Smooth muscle cell (in vitro differentiated cells): ENCODE data around the gene ROR2. TPM values are rescaled to one million over a fixed set of nuclear protein-coding genes. Genes with fewer than 3 reads are reported as not detected.
A peak's percentile ranks its signal among the peaks of the same experiment; 100 is the strongest.

Experiments
- DNase-seq: peaks from one replicate; lab custom pipeline; 2025; ENCODE audit not compliant: unreplicated experiment; lab: John Stamatoyannopoulos, UW
- H2AFZ ChIP-seq: fragments of 200-600 bp; sonication (generic); 2 replicates; pipeline ENCODE4 v1.6.0; 2016; ENCODE audit warnings: antibody characterized with exemption, low read depth, mild to moderate bottlenecking
- H3F3A ChIP-seq: fragments of 200-600 bp; sonication (generic); 2 replicates; pipeline ENCODE4 v1.6.0; 2017; ENCODE audit warnings: antibody characterized with exemption, low read depth
- H3K27ac ChIP-seq: fragments of 200-600 bp; sonication (generic); 2 replicates; pipeline ENCODE4 v1.5.1; 2016; ENCODE audit warnings: low read depth, mild to moderate bottlenecking
- H3K27me3 ChIP-seq: fragments of 200-600 bp; sonication (generic); 2 replicates; pipeline ENCODE4 v1.6.1; 2016; ENCODE audit warnings: low read depth, mild to moderate bottlenecking
- H3K36me3 ChIP-seq: fragments of 200-600 bp; sonication (generic); 2 replicates; pipeline ENCODE4 v1.5.1; 2016; ENCODE audit warnings: low read depth
- H3K4me1 ChIP-seq: fragments of 200-600 bp; sonication (generic); 2 replicates; pipeline ENCODE4 v1.5.1; 2016; ENCODE audit warnings: low read depth
- H3K4me2 ChIP-seq: fragments of 200-600 bp; sonication (generic); 2 replicates; pipeline ENCODE4 v1.6.0; 2016; ENCODE audit warnings: mild to moderate bottlenecking
- H3K4me3 ChIP-seq: fragments of 200-600 bp; sonication (generic); 2 replicates; pipeline ENCODE4 v1.5.1; 2016; ENCODE audit warnings: mild to moderate bottlenecking
- H3K79me2 ChIP-seq: fragments of 200-600 bp; sonication (generic); 2 replicates; pipeline ENCODE4 v1.6.0; 2016; ENCODE audit warnings: low read depth, mild to moderate bottlenecking
- H3K9ac ChIP-seq: fragments of 200-600 bp; sonication (generic); 2 replicates; pipeline ENCODE4 v1.6.0; 2016; ENCODE audit warnings: low read depth
- H3K9me3 ChIP-seq: fragments of 200-600 bp; sonication (generic); replicated peaks from 2 replicates; pipeline ENCODE4 v1.5.1; 2016; ENCODE audit warnings: low read depth
- H4K20me1 ChIP-seq: fragments of 200-600 bp; sonication (generic); 2 replicates; pipeline ENCODE4 v1.6.0; 2016; ENCODE audit warnings: low read depth
- CTCF ChIP-seq: fragments of 200-600 bp; sonication (generic); IDR thresholded peaks from 2 replicates; pipeline ENCODE4 v1.5.1; 2017; ENCODE audit warnings: borderline replicate concordance, mild to moderate bottlenecking, antibody characterized with exemption; ENCODE audit not compliant: insufficient read depth, poor library complexity, severe bottlenecking
- WGBS: methylation state at CpG from one replicate; pipeline ENCODE4 v1.1.7; 2016; ENCODE audit warnings: low lambda C conversion rate; 5-methylcytosine and 5-hydroxymethylcytosine counted together
- polyA plus RNA-seq: library from polyadenylated mRNA; unstranded; fragments of >200 nt; fragmentation: Nextera tagmentation; extraction: Ambion mirVana; gene quantifications from 2 replicates; pipeline ENCODE4 v1.2.1, GENCODE V29; 2016
- total RNA-seq: library from RNA; depleted of rRNA; stranded (reverse); fragments of >200 nt; gene quantifications from 2 replicates; pipeline ENCODE4 v1.2.3, GENCODE V29; 2014

ROR2 gene
- total and polyA plus RNA-seq, 2 experiments from 2014 or later = 16.7 to 21.7 TPM

DNA sequence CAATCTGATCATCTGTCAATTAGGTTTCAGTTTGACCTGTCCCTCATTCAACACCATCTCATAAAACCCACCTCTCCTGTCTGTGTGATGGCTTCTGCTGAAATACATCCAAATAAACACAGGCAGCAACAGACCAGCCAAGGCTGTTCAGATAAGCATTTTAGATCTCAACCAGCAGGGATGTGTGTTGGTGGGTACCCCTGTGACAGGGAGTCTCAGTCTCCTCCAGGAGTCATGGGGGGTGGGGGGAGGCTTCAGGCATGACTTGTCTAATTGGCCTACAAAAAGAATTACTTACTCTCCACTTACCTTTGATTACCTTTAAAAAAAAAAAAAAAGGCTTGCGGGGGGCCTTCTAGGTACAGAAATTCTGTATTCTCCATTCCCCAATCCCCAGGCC lies 65.9 kb downstream of the ROR2 start:
- 96% methylated on average over 1 of the region's 1 CpG for WGBS
- Histone ChIP-seq H3K79me2 (peaks cover 15% of the 10 kb centered on the region), H3K9ac (no peak overlapping the region), H3K36me3 (no peaks in the 10 kb centered on the region), H3K9me3 (no peaks in the 10 kb centered on the region), H3K27me3 (no peaks in the 10 kb centered on the region), H2AFZ (no peak overlapping the region), H4K20me1 (no peaks in the 10 kb centered on the region), H3K4me2 (peak overlapping the region; percentile 80), H3K4me3 (no peak overlapping the region), H3F3A (peaks cover 14% of the 10 kb centered on the region), H3K27ac (peak overlapping the region; percentile 88), H3K4me1 (peaks cover 39% of the 10 kb centered on the region)
- no peak for DNase-seq
- no peak for TF ChIP-seq CTCF

DNA sequence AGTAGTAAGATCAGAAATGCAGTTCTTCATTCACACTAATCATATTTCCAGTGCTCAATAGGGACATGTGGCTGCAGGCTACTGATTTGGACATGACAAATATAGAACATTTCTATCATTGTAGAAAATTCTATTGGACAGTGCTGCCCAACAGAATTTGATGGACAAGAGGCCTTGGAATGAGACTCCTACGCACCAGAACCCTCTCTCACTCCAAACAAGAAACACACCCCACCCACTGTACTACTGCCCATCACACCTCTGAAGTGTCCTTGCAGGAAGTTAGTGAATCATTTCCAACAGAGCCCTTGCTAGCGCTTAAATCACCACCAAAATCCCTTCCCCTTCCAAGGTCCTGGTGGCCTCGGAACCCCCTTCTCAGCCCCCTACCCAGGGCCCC lies 66.5 kb downstream of the ROR2 start:
- TF ChIP-seq CTCF = no peak
- peaks cover 39% of the 10 kb centered on the region for H3K4me1 ChIP-seq
- no peaks in the 10 kb centered on the region for H4K20me1 ChIP-seq
- no peaks in the 10 kb centered on the region for H3K36me3 ChIP-seq
- 85% methylated on average over 3 of the region's 3 CpGs for WGBS
- no peaks in the 10 kb centered on the region for H3K27me3 ChIP-seq
- no peak overlapping the region for H3K9ac ChIP-seq
- no peak overlapping the region for H3K4me3 ChIP-seq
- no peak overlapping the region for H3K4me2 ChIP-seq
- H3K79me2 ChIP-seq = peaks cover 15% of the 10 kb centered on the region
- H3F3A ChIP-seq = peaks cover 14% of the 10 kb centered on the region
- DNase-seq = no peak
- peak overlapping the region; percentile 88 for H3K27ac ChIP-seq
- H3K9me3 ChIP-seq = no peaks in the 10 kb centered on the region
- no peak overlapping the region for H2AFZ ChIP-seq

GRCh38 chr9:91882627-91883026 lies 67.4 kb downstream of the ROR2 start:
- H3K36me3 ChIP-seq = no peaks in the 10 kb centered on the region
- no peak overlapping the region for H2AFZ ChIP-seq
- peaks cover 39% of the 10 kb centered on the region for H3K4me1 ChIP-seq
- 92% methylated on average over 4 of the region's 4 CpGs for WGBS
- no peak overlapping the region for H3K4me2 ChIP-seq
- H3K9me3 ChIP-seq = no peaks in the 10 kb centered on the region
- H3K27me3 ChIP-seq = no peaks in the 10 kb centered on the region
- H4K20me1 ChIP-seq = no peaks in the 10 kb centered on the region
- no peak for TF ChIP-seq CTCF
- no peak overlapping the region for H3K27ac ChIP-seq
- H3F3A ChIP-seq = peaks cover 11% of the 10 kb centered on the region
- H3K9ac ChIP-seq = no peak overlapping the region
- H3K4me3 ChIP-seq = no peak overlapping the region
- H3K79me2 ChIP-seq = peaks cover 10% of the 10 kb centered on the region
- no peak for DNase-seq

DNA sequence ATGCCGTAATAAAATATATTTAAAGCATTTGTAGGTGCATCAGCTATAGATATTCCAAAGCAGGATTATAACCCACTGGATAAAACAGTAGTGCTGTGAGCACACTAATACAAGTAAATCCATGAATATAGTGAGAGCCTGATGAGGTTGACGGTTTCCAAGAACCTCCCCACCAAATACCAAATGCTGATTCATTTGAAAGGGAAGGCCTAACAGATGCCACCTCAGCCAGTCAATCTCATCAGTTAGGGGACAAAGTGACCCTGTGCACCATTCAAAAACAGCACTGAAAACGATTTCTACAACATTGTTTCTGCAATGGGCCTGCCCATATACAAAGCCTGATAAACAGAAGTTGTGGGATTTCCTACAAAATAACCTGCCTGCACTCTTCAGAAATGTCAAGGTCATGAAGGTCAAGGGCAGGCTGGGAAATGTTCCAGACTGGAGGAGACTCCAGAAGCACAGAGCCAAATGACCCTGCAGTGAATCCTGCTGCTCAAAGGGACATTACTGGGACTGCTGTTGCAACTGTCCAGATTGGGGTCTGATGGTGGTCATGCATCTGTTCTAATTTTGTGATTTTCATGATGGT lies 69.6 kb downstream of the ROR2 start:
- 76% methylated on average over 3 of the region's 3 CpGs for WGBS
- H3K4me3 ChIP-seq = no peak overlapping the region
- peaks cover 10% of the 10 kb centered on the region for H3K79me2 ChIP-seq

More for the DNA sequence above, 69.6 kb downstream of the ROR2 start:
- Histone ChIP-seq H3K4me1 (peaks cover 18% of the 10 kb centered on the region), H3K27me3 (no peaks in the 10 kb centered on the region), H3F3A (peaks cover 5% of the 10 kb centered on the region), H4K20me1 (peaks cover 3% of the 10 kb centered on the region), H2AFZ (no peak overlapping the region), H3K9ac (no peak overlapping the region), H3K9me3 (no peaks in the 10 kb centered on the region), H3K36me3 (no peaks in the 10 kb centered on the region), H3K4me2 (no peak overlapping the region), H3K27ac (no peak overlapping the region)
- no peak for DNase-seq
- no peak for TF ChIP-seq CTCF
